ENCODE data around the gene MNAT1.

The MNAT1 gene

DNA sequence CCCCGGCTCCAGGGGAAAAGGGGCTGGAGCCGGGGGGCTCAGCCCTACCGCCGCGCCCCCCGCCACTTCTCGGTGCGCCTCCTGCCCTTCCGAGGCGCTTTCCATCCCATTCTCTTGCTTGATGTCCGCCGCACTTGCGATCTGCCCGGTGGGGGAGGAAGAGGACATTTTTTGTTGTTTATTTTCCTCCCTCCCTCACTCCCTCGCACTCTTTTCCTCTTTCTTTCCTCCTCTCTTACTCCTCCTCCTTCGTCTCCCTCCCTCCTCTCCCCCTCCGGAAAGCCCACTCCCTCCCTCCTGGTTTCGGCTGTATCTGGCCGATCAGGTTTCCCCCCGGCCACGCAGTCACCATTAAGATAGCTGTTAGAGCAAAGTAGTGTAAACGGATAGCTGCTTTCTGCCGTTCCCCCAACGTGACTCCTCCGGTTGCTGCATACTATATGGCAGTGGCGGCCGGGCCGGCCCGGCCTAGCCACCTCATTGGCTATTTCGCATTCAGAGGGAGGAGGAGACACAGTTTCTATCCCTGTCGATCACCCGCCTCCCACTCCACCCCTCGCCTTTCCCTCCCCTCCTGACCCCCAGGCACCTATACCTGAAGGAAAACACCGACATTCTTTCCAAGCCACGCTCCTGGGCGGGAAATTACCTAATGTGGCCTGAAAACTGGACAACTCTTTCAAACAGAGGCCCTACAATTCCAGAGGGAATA, 10.5 kb upstream of the MNAT1 start, which contains the start of gene SIX4 (continued):
- TF ChIP-seq, protein P1, sequence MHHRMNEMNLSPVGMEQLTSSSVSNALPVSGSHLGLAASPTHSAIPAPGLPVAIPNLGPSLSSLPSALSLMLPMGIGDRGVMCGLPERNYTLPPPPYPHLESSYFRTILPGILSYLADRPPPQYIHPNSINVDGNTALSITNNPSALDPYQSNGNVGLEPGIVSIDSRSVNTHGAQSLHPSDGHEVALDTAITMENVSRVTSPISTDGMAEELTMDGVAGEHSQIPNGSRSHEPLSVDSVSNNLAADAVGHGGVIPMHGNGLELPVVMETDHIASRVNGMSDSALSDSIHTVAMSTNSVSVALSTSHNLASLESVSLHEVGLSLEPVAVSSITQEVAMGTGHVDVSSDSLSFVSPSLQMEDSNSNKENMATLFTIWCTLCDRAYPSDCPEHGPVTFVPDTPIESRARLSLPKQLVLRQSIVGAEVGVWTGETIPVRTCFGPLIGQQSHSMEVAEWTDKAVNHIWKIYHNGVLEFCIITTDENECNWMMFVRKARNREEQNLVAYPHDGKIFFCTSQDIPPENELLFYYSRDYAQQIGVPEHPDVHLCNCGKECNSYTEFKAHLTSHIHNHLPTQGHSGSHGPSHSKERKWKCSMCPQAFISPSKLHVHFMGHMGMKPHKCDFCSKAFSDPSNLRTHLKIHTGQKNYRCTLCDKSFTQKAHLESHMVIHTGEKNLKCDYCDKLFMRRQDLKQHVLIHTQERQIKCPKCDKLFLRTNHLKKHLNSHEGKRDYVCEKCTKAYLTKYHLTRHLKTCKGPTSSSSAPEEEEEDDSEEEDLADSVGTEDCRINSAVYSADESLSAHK (tag by site-specific recombination; IDR thresholded peaks at IDR 0.05) = peak; percentile 74
- TF ChIP-seq ZNF558 (tag by site-specific recombination; IDR thresholded peaks at IDR 0.05) (no peak), ZNF354C (tag by site-specific recombination; IDR thresholded peaks at IDR 0.05; ENCODE audit: borderline replicate concordance, low read depth) (no peak), ZNF16 (tag by site-specific recombination; IDR thresholded peaks at IDR 0.05; ENCODE audit: low read depth) (no peak), ZNF658 (tag by site-specific recombination; IDR thresholded peaks at IDR 0.05) (no peak), ZNF214 (tag by site-specific recombination; IDR thresholded peaks at IDR 0.05; ENCODE audit: borderline replicate concordance) (no peak), KLF10 (tag by site-specific recombination; IDR thresholded peaks at IDR 0.05) (no peak), ZNF157 (tag by site-specific recombination; IDR thresholded peaks at IDR 0.05) (no peak), ZNF184 (tag by site-specific recombination; IDR thresholded peaks at IDR 0.05) (no peak), TCF7L2 (IDR thresholded peaks at IDR 0.05; ENCODE audit: borderline replicate concordance, low read depth, low read length) (peak; percentile 54; the same call in 1 of the 2 replicates), ZNF391 (tag by site-specific recombination; IDR thresholded peaks at IDR 0.05; ENCODE audit: borderline replicate concordance, low read depth) (peak; percentile 77; the same call in 1 of the 2 replicates), ZNF830 (tag by site-specific recombination; IDR thresholded peaks at IDR 0.05; ENCODE audit: low read depth) (no peak), KLF8 (tag by site-specific recombination; IDR thresholded peaks at IDR 0.05) (no peak), ZNF221 (tag by site-specific recombination; IDR thresholded peaks at IDR 0.05; ENCODE audit: borderline replicate concordance) (no peak), RBAK (tag by site-specific recombination; IDR thresholded peaks at IDR 0.05) (no peak), ZFP69B (tag by site-specific recombination; IDR thresholded peaks at IDR 0.05) (no peak), GLI2 (tag by site-specific recombination; IDR thresholded peaks at IDR 0.05; ENCODE audit: borderline replicate concordance, low read depth) (no peak), ZNF664 (tag by site-specific recombination; IDR thresholded peaks at IDR 0.05) (no peak), OSR2 (tag by site-specific recombination; IDR thresholded peaks at IDR 0.05) (peak; percentile 37; the same call in 1 of the 2 replicates), ZSCAN30 (tag by site-specific recombination; IDR thresholded peaks at IDR 0.05) (no peak), ZNF24 (tag by site-specific recombination; IDR thresholded peaks at IDR 0.05) (0 out of 2 replicates have a peak, but pooled peaks have one; percentile 15), ZNF654 (tag by site-specific recombination; IDR thresholded peaks at IDR 0.05; ENCODE audit: low read depth) (no peak)
- TF ChIP-seq, protein P2, sequence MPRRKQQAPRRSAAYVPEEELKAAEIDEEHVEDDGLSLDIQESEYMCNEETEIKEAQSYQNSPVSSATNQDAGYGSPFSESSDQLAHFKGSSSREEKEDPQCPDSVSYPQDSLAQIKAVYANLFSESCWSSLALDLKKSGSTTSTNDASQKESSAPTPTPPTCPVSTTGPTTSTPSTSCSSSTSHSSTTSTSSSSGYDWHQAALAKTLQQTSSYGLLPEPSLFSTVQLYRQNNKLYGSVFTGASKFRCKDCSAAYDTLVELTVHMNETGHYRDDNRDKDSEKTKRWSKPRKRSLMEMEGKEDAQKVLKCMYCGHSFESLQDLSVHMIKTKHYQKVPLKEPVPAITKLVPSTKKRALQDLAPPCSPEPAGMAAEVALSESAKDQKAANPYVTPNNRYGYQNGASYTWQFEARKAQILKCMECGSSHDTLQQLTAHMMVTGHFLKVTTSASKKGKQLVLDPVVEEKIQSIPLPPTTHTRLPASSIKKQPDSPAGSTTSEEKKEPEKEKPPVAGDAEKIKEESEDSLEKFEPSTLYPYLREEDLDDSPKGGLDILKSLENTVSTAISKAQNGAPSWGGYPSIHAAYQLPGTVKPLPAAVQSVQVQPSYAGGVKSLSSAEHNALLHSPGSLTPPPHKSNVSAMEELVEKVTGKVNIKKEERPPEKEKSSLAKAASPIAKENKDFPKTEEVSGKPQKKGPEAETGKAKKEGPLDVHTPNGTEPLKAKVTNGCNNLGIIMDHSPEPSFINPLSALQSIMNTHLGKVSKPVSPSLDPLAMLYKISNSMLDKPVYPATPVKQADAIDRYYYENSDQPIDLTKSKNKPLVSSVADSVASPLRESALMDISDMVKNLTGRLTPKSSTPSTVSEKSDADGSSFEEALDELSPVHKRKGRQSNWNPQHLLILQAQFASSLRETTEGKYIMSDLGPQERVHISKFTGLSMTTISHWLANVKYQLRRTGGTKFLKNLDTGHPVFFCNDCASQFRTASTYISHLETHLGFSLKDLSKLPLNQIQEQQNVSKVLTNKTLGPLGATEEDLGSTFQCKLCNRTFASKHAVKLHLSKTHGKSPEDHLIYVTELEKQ (tag by site-specific recombination; IDR thresholded peaks at IDR 0.05; ENCODE audit: borderline replicate concordance) = no peak; the same call in 1 of the 2 replicates
- TF ChIP-seq, protein P3, sequence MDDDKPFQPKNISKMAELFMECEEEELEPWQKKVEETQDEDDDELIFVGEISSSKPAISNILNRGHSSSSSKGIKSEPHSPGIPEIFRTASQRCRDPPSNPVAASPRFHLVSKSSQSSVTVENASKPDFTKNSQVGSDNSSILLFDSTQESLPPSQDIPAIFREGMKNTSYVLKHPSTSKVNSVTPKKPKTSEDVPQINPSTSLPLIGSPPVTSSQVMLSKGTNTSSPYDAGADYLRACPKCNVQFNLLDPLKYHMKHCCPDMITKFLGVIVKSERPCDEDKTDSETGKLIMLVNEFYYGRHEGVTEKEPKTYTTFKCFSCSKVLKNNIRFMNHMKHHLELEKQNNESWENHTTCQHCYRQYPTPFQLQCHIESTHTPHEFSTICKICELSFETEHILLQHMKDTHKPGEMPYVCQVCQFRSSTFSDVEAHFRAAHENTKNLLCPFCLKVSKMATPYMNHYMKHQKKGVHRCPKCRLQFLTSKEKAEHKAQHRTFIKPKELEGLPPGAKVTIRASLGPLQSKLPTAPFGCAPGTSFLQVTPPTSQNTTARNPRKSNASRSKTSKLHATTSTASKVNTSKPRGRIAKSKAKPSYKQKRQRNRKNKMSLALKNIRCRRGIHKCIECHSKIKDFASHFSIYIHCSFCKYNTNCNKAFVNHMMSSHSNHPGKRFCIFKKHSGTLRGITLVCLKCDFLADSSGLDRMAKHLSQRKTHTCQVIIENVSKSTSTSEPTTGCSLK (tag by site-specific recombination; IDR thresholded peaks at IDR 0.05) = no peak
- TF ChIP-seq, protein P4, sequence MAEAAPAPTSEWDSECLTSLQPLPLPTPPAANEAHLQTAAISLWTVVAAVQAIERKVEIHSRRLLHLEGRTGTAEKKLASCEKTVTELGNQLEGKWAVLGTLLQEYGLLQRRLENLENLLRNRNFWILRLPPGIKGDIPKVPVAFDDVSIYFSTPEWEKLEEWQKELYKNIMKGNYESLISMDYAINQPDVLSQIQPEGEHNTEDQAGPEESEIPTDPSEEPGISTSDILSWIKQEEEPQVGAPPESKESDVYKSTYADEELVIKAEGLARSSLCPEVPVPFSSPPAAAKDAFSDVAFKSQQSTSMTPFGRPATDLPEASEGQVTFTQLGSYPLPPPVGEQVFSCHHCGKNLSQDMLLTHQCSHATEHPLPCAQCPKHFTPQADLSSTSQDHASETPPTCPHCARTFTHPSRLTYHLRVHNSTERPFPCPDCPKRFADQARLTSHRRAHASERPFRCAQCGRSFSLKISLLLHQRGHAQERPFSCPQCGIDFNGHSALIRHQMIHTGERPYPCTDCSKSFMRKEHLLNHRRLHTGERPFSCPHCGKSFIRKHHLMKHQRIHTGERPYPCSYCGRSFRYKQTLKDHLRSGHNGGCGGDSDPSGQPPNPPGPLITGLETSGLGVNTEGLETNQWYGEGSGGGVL (tag by site-specific recombination; IDR thresholded peaks at IDR 0.05) = peak; percentile 96
- TF ChIP-seq, protein P5, sequence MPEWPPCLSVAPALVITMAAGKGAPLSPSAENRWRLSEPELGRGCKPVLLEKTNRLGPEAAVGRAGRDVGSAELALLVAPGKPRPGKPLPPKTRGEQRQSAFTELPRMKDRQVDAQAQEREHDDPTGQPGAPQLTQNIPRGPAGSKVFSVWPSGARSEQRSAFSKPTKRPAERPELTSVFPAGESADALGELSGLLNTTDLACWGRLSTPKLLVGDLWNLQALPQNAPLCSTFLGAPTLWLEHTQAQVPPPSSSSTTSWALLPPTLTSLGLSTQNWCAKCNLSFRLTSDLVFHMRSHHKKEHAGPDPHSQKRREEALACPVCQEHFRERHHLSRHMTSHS (tag by site-specific recombination; IDR thresholded peaks at IDR 0.05) = no peak
- TF ChIP-seq, protein P6, sequence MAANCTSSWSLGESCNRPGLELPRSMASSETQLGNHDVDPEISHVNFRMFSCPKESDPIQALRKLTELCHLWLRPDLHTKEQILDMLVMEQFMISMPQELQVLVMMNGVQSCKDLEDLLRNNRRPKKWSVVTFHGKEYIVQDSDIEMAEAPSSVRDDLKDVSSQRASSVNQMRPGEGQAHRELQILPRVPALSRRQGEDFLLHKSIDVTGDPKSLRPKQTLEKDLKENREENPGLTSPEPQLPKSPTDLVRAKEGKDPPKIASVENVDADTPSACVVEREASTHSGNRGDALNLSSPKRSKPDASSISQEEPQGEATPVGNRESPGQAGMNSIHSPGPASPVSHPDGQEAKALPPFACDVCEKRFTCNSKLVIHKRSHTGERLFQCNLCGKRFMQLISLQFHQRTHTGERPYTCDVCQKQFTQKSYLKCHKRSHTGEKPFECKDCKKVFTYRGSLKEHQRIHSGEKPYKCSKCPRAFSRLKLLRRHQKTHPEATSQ (tag by site-specific recombination; IDR thresholded peaks at IDR 0.05) = no peak

All from HEK293 (cell line).